Activated T-cell treated with anti-CD3 and anti-CD28 coated beads, Interleukin-2, amount 50 U/mL, for 48 hours (primary cell): ENCODE data around the gene RAB15.

ENCODE experiments used
- DNase-seq, 2 experiments: peaks; one replicate each; pipeline ENCODE4 v3.0.0-alpha.2; 2020

RAB15 gene

GRCh38 chr14:64954491-64955240 is 17.5 kb downstream of the RAB15 start:
- DNase-seq: no peak

GRCh38 chr14:64953661-64954060 is 18.5 kb downstream of the RAB15 start:
- no peak for DNase-seq

GRCh38 chr14:64953310-64953654 is 18.9 kb downstream of the RAB15 start:
- DNase-seq: no peak

- DNase-seq: no peak
Measured at GRCh38 chr14:64952598-64953309, 19.4 kb downstream of the RAB15 start.

- no peak for DNase-seq
Measured at GRCh38 chr14:64951724-64952123, 20.4 kb downstream of the RAB15 start.

GRCh38 chr14:64951291-64951690 is 20.8 kb downstream of the RAB15 start:
- DNase-seq: no peak

GRCh38 chr14:64950889-64951288 is 21.2 kb downstream of the RAB15 start:
- no peak for DNase-seq

GRCh38 chr14:64948612-64949210 is 23.4 kb downstream of the RAB15 start:
- DNase-seq: no peak

- peak in 1 of 2 experiments; percentile 9 for DNase-seq
Measured at GRCh38 chr14:64947710-64948611, 24.2 kb downstream of the RAB15 start.

GRCh38 chr14:64946310-64947045 is 25.7 kb downstream of the RAB15 start:
- DNase-seq: peak in 1 of 2 experiments; percentile 7

GRCh38 chr14:64945431-64946178 is 26.5 kb downstream of the RAB15 start:
- DNase-seq: peak in 1 of 2 experiments; percentile 11

GRCh38 chr14:64944861-64945260 is 27.3 kb downstream of the RAB15 start:
- peak in 1 of 2 experiments; percentile 2 for DNase-seq

GRCh38 chr14:64944041-64944440 is 28.1 kb downstream of the RAB15 start:
- DNase-seq: peak; percentile 7 to 15

GRCh38 chr14:64943556-64943955 is 28.6 kb downstream of the RAB15 start:
- peak; percentile 11 to 13 for DNase-seq

GRCh38 chr14:64942531-64943111 is 29.5 kb downstream of the RAB15 start, which contains the start of gene GPX2:
Gene GPX2 (minus strand): TSS chr14:64942745. CDS start chr14:64942726, 19 bp downstream.
- peak; percentile 11 to 13 for DNase-seq

GRCh38 chr14:64940336-64940910 is 31.7 kb downstream of the RAB15 start:
- no peak for DNase-seq

- DNase-seq: peak in 1 of 2 experiments; percentile 5
Measured at GRCh38 chr14:64939817-64940190, 32.3 kb downstream of the RAB15 start.

- peak; percentile 11 to 13 for DNase-seq
Measured at GRCh38 chr14:64938972-64939816, 32.9 kb downstream of the RAB15 start.

GRCh38 chr14:64937821-64938193 is 34.3 kb downstream of the RAB15 start:
- DNase-seq: peak in 1 of 2 experiments; percentile 6
